Measurements from ENCODE around the gene SLMAP.

DNA sequence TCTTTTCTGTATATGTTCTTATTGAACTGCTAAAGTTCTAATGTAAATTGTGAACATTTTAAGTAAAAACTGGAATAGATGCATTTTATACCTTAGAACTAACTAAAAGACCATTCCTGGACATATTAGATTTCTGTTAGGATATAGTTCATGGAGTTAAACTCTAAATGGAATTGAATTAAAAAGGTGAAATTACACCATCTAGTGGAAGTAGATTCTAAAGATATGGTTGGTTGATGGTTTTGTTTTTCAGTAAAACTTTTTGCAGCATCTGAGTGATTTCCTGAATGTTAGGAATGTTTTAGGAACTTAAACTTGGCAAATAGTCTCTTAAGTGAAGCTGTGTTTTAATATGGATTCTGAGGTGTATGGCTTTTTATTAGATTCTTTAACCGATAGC is 96.8 kb downstream of the SLMAP start:
- no peak for TF ChIP-seq POLR2AphosphoS5 (IDR thresholded peaks at IDR 0.05; ENCODE audit: low read depth, low read length)
- TF ChIP-seq, protein P1, sequence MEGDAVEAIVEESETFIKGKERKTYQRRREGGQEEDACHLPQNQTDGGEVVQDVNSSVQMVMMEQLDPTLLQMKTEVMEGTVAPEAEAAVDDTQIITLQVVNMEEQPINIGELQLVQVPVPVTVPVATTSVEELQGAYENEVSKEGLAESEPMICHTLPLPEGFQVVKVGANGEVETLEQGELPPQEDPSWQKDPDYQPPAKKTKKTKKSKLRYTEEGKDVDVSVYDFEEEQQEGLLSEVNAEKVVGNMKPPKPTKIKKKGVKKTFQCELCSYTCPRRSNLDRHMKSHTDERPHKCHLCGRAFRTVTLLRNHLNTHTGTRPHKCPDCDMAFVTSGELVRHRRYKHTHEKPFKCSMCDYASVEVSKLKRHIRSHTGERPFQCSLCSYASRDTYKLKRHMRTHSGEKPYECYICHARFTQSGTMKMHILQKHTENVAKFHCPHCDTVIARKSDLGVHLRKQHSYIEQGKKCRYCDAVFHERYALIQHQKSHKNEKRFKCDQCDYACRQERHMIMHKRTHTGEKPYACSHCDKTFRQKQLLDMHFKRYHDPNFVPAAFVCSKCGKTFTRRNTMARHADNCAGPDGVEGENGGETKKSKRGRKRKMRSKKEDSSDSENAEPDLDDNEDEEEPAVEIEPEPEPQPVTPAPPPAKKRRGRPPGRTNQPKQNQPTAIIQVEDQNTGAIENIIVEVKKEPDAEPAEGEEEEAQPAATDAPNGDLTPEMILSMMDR (IDR thresholded peaks at IDR 0.05) = no peak; the same call in 1 of the 2 replicates
